IPS DF 6.9 (cell line): ENCODE data around the gene TMEM43.

Source experiments
- DNase-seq: peaks from one replicate; pipeline ENCODE4 v3.0.0-alpha.2; 2013; ENCODE audit warnings: low read depth, low spot score
- H3K27ac ChIP-seq: one replicate; pipeline ENCODE4 v1.5.1; 2013; ENCODE audit warnings: low read length, control low read depth
- H3K27me3 ChIP-seq: 2 replicates; pipeline ENCODE4 v1.6.1; 2013; ENCODE audit warnings: mild to moderate bottlenecking, low read length; ENCODE audit not compliant: control insufficient read depth, insufficient read depth
- H3K36me3 ChIP-seq: 2 replicates; pipeline ENCODE4 v1.6.1; 2013; ENCODE audit warnings: low read length; ENCODE audit not compliant: control insufficient read depth, insufficient read depth
- H3K4me1 ChIP-seq: 2 replicates; pipeline ENCODE4 v1.6.1; 2013; ENCODE audit warnings: low read length; ENCODE audit not compliant: control insufficient read depth, insufficient read depth
- H3K4me3 ChIP-seq: 2 replicates; pipeline ENCODE4 v1.5.1; 2013; ENCODE audit warnings: mild to moderate bottlenecking, low read length
- H3K9me3 ChIP-seq: 2 replicates; pipeline ENCODE4 v1.6.1; 2013; ENCODE audit warnings: low read length, inconsistent platforms; ENCODE audit not compliant: control insufficient read depth, insufficient read depth
- WGBS: extraction: QIAGEN DNeasy Blood & Tissue Kit; methylation state at CpG from one replicate; pipeline ENCODE4 v1.1.7; 2013; ENCODE audit warnings: mixed read lengths, missing lambda C conversion rate; ENCODE audit not compliant: insufficient read length, insufficient coverage; 5-methylcytosine and 5-hydroxymethylcytosine counted together

The TMEM43 gene

DNA sequence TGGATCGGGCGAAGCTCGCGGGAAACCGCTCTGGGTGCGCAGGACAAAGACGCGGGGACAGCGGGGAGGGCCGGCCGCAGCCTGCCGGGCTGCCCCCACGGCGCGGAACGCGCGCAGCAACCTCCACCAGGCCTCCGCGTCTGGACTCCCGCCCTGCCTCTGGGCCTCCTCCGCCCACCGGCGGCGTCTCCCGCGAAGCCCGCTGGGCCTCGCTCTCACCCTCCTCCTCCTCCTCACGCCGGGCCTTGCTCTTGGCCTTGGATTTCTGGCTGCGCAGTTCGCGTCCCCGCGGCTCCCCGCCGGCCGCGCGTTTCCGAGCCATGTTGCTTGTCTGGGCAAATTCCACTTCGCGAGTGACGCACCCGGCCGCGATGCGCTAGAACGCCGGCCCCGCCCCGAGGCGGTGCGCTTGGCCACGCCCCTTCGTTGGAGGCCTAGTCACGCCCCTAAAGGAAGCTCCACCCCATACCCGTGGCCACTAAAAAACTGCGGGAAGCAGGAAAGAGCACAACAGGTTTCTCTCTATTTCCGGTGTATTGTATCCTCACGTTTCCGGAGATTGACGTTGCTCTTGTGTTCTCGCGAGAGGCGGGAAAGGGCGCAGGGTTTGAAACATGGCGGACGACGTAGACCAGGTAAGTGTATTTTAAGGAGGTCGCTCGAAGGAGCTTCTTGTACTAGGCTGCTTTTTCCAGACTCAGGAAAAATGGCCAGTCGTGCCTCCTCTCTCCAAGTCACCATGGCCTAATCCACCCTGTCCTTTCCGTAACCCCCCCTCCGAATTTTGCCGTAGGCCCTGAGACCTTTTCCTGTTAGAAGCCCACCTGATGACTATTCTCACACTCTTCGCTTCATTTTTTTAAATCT lies 53.6 kb downstream of the TMEM43 start, which contains the start of the genes LSM3 and XPC:
TSS of gene LSM3 (plus strand) at position 571 of the 867 bp plus-strand sequence. CDS start at position 615, 44 bp downstream.
TSS of gene XPC (minus strand) at position 355 of the 867 bp plus-strand sequence. CDS start at position 322, 33 bp downstream.
- peak; percentile 88 for DNase-seq
- Histone ChIP-seq H3K36me3 (no peaks in the 10 kb centered on the region; the same call in 1 of the 2 replicates), H3K27ac (no peak within 1 kb of the TSS), H3K4me1 (no peaks in the 10 kb centered on the region), H3K4me3 (peak within 1 kb of the TSS; percentile 81), H3K9me3 (no peaks in the 10 kb centered on the region), H3K27me3 (no peaks in the 10 kb centered on the region)
- WGBS: no CpG with 5 or more reads among the region's 78 CpGs

DNA sequence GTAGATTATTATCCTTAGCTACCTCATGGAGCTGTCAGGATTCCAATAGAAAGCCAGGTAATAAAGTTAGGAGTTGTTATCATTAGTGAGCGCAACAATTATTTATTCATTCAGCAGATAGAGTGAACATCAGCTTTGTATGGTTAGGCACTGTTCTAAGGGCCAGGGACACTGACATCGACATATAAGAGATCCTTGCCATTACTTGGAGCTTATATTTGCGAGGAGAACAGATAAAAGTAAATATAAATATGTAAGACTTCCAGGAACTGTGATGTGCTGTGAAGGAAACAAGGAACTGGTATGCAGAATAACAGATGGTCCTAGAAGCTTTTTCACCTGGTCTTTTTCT lies 54.2 kb downstream of the TMEM43 start:
- H3K27ac ChIP-seq: no peak overlapping the region

DNA sequence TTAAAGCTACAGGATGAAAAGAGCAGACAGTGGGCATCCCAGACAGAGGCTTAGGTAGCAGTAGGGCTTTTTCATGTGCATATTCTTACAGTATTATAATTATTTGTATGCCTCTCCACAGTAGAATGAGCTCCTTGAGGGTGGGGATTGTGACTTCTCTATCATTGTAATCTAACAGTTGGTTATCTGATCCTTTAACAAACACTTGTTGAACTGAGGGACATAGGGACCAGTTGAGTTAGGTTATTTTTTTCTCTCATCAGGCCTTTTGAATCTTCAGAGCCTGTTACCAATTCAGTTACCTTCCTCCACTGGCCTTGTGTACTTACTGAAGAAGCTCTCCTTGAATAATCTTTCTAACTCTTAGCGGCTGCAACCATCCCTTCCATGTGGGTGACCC lies 54.9 kb downstream of the TMEM43 start:
- H3K4me3 ChIP-seq: no peak overlapping the region
- no CpG with 5 or more reads among the region's 1 CpG for WGBS
- H3K27me3 ChIP-seq: no peaks in the 10 kb centered on the region
- no peak overlapping the region for H3K27ac ChIP-seq
- H3K36me3 ChIP-seq: peaks cover 3% of the 10 kb centered on the region; the same call in 1 of the 2 replicates
- no peak for DNase-seq
- H3K9me3 ChIP-seq: no peaks in the 10 kb centered on the region
- no peaks in the 10 kb centered on the region for H3K4me1 ChIP-seq

More for the DNA sequence above, 54.2 kb downstream of the TMEM43 start:
- H3K36me3 ChIP-seq: peaks cover 3% of the 10 kb centered on the region; the same call in 1 of the 2 replicates
- H3K9me3 ChIP-seq: no peaks in the 10 kb centered on the region
- no peak for DNase-seq
- H3K4me3 ChIP-seq: peak overlapping the region; percentile 81; the same call in 1 of the 2 replicates
- no CpG with 5 or more reads among the region's 3 CpGs for WGBS
- H3K4me1 ChIP-seq: no peaks in the 10 kb centered on the region
- H3K27me3 ChIP-seq: no peaks in the 10 kb centered on the region

DNA sequence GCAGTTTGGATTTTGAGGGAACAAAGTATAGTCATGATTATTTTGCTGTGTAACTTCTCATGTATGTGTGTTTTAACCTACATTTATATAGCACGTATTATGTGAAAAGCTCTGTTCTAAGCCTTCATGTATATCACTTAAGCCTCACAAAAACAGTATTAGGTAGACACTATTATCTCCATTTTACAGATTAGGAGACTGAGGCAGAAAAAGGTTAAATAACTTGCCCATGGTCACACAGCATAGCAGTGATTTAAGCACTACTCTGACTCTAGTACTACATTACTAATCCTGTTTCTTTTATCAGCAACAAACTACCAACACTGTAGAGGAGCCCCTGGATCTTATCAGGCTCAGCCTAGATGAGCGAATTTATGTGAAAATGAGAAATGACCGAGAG lies 56.4 kb downstream of the TMEM43 start:
- Histone ChIP-seq H3K36me3 (peaks cover 3% of the 10 kb centered on the region; the same call in 1 of the 2 replicates), H3K4me1 (no peaks in the 10 kb centered on the region), H3K4me3 (no peak overlapping the region), H3K27ac (no peak overlapping the region), H3K27me3 (no peaks in the 10 kb centered on the region), H3K9me3 (no peaks in the 10 kb centered on the region)
- no peak for DNase-seq
- no CpG with 5 or more reads among the region's 3 CpGs for WGBS

DNA sequence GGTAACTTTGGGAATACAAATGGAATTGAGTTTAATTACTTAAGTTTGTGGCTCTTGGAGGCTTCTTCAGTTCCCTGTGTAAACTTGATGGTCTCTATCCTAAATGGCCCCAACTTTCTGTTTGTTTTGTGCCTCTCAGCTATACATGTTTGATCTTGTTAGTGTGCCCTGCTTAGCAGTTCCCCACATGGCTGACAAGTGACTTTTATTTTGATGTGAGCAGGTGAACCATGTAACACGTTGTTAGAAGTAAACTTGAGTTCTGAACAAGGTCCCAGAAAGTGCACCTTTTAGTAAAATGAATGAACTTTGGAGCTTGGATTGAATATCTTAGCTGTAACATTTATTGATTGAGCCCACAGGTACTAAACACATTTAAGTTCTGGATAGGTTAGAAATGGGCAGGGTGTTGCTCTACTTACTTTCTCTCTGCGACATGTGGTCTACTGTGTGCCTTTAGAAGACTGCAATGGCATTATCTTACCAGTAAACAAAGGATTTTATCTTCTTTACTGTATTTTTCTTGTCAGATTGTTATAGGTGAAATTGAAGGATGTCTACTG lies 58.2 kb downstream of the TMEM43 start:
- Histone ChIP-seq H3K36me3 (peaks cover 4% of the 10 kb centered on the region; the same call in 1 of the 2 replicates), H3K9me3 (no peaks in the 10 kb centered on the region), H3K27ac (no peak overlapping the region), H3K4me3 (no peak overlapping the region), H3K4me1 (no peaks in the 10 kb centered on the region), H3K27me3 (no peaks in the 10 kb centered on the region)
- WGBS: no CpG with 5 or more reads among the region's 2 CpGs
- no peak for DNase-seq

DNA sequence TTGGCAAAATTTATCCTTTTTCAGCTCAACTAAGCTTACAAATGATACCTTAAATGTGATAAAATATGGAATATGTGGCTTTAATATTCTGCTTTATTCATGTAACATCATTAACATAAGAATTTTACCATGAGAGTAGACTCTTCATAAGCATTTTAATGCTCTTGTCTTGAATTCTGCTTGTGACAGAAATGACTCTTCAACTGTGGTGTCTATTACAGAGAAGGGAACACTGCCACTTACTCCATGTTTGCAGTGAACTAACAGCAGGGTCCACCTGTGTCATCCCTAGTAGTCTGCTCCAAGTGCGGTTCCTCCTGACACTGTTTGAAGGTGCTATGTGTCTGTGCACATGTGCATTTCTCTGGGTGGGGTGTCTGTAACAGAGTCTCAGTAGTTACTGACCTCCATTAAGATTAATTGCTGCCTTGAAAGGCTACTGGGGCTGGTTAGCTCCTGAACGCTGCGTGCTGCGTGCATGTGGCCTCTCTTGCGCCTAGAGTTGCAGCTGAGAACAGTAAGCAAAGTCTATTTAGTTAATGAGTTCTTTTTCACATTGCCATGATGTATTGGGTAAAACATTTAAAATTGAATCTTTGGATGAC lies 62.1 kb downstream of the TMEM43 start:
- peaks cover 4% of the 10 kb centered on the region; the same call in 1 of the 2 replicates for H3K36me3 ChIP-seq
- no peak overlapping the region for H3K4me3 ChIP-seq
- H3K9me3 ChIP-seq: no peaks in the 10 kb centered on the region
- no peaks in the 10 kb centered on the region for H3K27me3 ChIP-seq
- no peaks in the 10 kb centered on the region for H3K4me1 ChIP-seq
- WGBS: no CpG with 5 or more reads among the region's 5 CpGs
- no peak for DNase-seq
- no peak overlapping the region for H3K27ac ChIP-seq

DNA sequence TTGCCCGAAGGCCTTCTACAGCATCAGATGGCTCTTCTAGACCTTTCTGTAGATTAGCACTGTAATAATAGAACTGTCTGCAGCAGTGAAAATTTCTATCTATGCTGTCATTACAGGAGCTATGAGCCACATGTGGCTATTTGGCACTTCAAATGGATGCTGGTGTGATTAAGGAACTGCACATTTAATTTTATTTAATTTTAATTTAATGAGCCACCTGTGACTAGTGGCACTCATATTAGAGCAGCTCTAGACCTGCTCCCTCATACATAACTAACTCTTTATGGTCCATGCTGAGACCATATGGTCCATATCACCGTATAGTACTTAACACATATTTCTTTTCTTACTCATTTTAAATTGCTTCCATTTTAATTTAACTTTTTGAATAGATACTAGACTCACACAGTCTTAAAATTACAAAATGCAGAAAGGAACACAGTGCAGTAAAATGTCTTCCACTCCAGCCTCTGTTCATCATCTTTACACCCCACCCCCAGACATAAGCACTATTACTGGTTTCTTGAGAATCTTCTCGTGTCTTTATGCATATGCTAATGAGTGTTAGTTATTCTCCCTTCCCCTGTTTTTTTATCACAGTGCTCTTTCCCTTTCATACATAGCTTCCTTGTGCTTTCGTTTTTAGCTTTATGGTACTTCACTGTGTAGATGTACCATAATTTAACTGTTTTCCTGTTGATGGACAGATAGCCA lies 63.3 kb downstream of the TMEM43 start:
- no peaks in the 10 kb centered on the region for H3K9me3 ChIP-seq
- no peak for DNase-seq
- H3K27ac ChIP-seq: no peak overlapping the region
- WGBS: 100% methylated on average over 1 of the region's 4 CpGs
- H3K4me3 ChIP-seq: no peak overlapping the region
- no peaks in the 10 kb centered on the region for H3K4me1 ChIP-seq
- peaks cover 4% of the 10 kb centered on the region; the same call in 1 of the 2 replicates for H3K36me3 ChIP-seq
- H3K27me3 ChIP-seq: no peaks in the 10 kb centered on the region
